Raji (cell line): ENCODE data around the gene PAQR7.

Experiments used
- POLR2A ChIP-seq: IDR thresholded peaks from 2 replicates; pipeline ENCODE4 v1.6.1; 2011; ENCODE audit warnings: low read depth, low read length, control low read depth; ENCODE audit not compliant: insufficient read depth

The PAQR7 gene

GRCh38 chr1:25890239-25891034 is 14.9 kb upstream of the PAQR7 start:
- no peak for TF ChIP-seq POLR2A

- TF ChIP-seq POLR2A: no peak
Observed at GRCh38 chr1:25889470-25889869, 14.0 kb upstream of the PAQR7 start.

GRCh38 chr1:25888426-25888987 is 13.0 kb upstream of the PAQR7 start:
- TF ChIP-seq POLR2A: no peak

- TF ChIP-seq POLR2A: no peak
Observed at GRCh38 chr1:25885602-25886001, 10.1 kb upstream of the PAQR7 start.

GRCh38 chr1:25881266-25881665 is 5.8 kb upstream of the PAQR7 start:
- no peak for TF ChIP-seq POLR2A

GRCh38 chr1:25880518-25880917 is 5.0 kb upstream of the PAQR7 start:
- TF ChIP-seq POLR2A: no peak

- no peak for TF ChIP-seq POLR2A
Observed at GRCh38 chr1:25879675-25880074, 4.2 kb upstream of the PAQR7 start.

- no peak for TF ChIP-seq POLR2A
Observed at GRCh38 chr1:25878690-25879089, 3.2 kb upstream of the PAQR7 start.

GRCh38 chr1:25877155-25877554 is 1.6 kb upstream of the PAQR7 start:
- no peak for TF ChIP-seq POLR2A

- no peak for TF ChIP-seq POLR2A
Observed at GRCh38 chr1:25876693-25877077, 1.2 kb upstream of the PAQR7 start.

GRCh38 chr1:25875856-25876692 is 566 bp upstream of the PAQR7 start:
- no peak for TF ChIP-seq POLR2A

GRCh38 chr1:25874635-25875153 is 814 bp downstream of the PAQR7 start:
- no peak for TF ChIP-seq POLR2A

GRCh38 chr1:25874209-25874608 is 1.3 kb downstream of the PAQR7 start:
- TF ChIP-seq POLR2A: no peak

GRCh38 chr1:25873120-25873519 is 2.4 kb downstream of the PAQR7 start:
- TF ChIP-seq POLR2A: no peak

GRCh38 chr1:25872713-25873112 is 2.8 kb downstream of the PAQR7 start:
- no peak for TF ChIP-seq POLR2A

- no peak for TF ChIP-seq POLR2A
Observed at GRCh38 chr1:25871704-25872494, 3.6 kb downstream of the PAQR7 start.
